Kidney (tissue), 14 donors: Measurements from ENCODE around the gene NHERF2. TPM values are rescaled to one million over a fixed set of nuclear protein-coding genes. Genes with fewer than 3 reads are reported as not detected.
A peak's percentile ranks its signal among the peaks of the same experiment; 100 is the strongest.
"Not testable (repeated sequence)": the region's sequence is repeated elsewhere in the genome, so short reads cannot be mapped to it uniquely, and the experiment has no call there.

Source experiments
- DNase-seq, 5 donors: peaks; one replicate each; pipeline ENCODE4 v3.0.0-alpha.2; 2013 to 2020
- FAIRE-seq: peaks from 2 replicates; lab custom pipeline; 2012; peaks lifted over from hg19 to GRCh38; lab: Jason Lieb, UNC
- H3K27ac ChIP-seq, 2 donors: one replicate each; pipeline ENCODE4 v1.7.0; 2013; ENCODE audit warnings: low read depth in 2 of 2, low read length in 2 of 2, inconsistent platforms in 1 of 2
- H3K27me3 ChIP-seq: one replicate; pipeline ENCODE4 v1.7.1; 2013; ENCODE audit warnings: low read length, inconsistent platforms; ENCODE audit not compliant: control insufficient read depth, insufficient read depth
- H3K36me3 ChIP-seq, 3 donors: one replicate each; pipeline versions ENCODE4 v1.7.0 to v1.7.1; 2013; ENCODE audit warnings: low read length in 3 of 3, control low read depth in 1 of 3, inconsistent platforms in 1 of 3; ENCODE audit not compliant: insufficient read depth in 3 of 3, control insufficient read depth in 2 of 3
- H3K4me1 ChIP-seq, 3 donors: one replicate each; pipeline versions ENCODE4 v1.7.0 to v1.7.1; 2013; ENCODE audit warnings: low read length in 3 of 3, inconsistent platforms in 1 of 3, low read depth in 1 of 3; ENCODE audit not compliant: control insufficient read depth in 2 of 3, insufficient read depth in 2 of 3
- H3K4me3 ChIP-seq, 3 donors: one replicate each; pipeline versions ENCODE4 v1.7.0 to v1.8.1; 2013; ENCODE audit warnings: low read length in 3 of 3, control low read depth in 1 of 3, inconsistent platforms in 1 of 3
- H3K9ac ChIP-seq, 3 donors: one replicate each; pipeline versions ENCODE4 v1.7.0 to v1.7.1; 2013; ENCODE audit warnings: low read length in 3 of 3, control low read depth in 1 of 3, inconsistent platforms in 1 of 3
- H3K9me3 ChIP-seq, 3 donors: one replicate each; pipeline versions ENCODE4 v1.7.0 to v1.7.1; 2013; ENCODE audit warnings: low read length in 3 of 3, control low read depth in 1 of 3, inconsistent platforms in 1 of 3; ENCODE audit not compliant: control insufficient read depth in 2 of 3, insufficient read depth in 1 of 3
- CTCF ChIP-seq: IDR thresholded peaks from 3 replicates; pipeline ENCODE4 v1.5.1; 2012; ENCODE audit warnings: mild to moderate bottlenecking, moderate library complexity, borderline replicate concordance; ENCODE audit not compliant: insufficient read depth; ENCODE audit errors: extremely low read depth
- intact Hi-C: fragments of 100-400 bp; cut with DNase I; formaldehyde crosslinking; loops from one replicate; pipeline ENCODE4 v1.11.1; 2022
- polyA plus RNA-seq: library from polyadenylated mRNA; stranded (reverse); fragments of 350-450 nt; fragmentation: Illumina TruSeq; extraction: RNeasy Lipid Tissue Mini Kit (QIAGEN cat#74804); gene quantifications from one replicate; pipeline ENCODE4 v1.2.3, GENCODE V29; 2014; ENCODE audit warnings: low read depth, low replicate concordance; ENCODE audit not compliant: insufficient read depth
- total RNA-seq: library from RNA; stranded (reverse); fragmentation: NEBNext Ultra II Directional; extraction: Animal tissue kit (Norgen Biotek cat#: 25700); gene quantifications from one replicate; pipeline ENCODE4 v1.2.1, GENCODE V29; 2021
- donor health status: control.
- donor health status: control.
- donor health status: control.
- donor health status: control.
- donor health status: control.
- donor health status: DM: yes; HTN: yes; CAD: no.
- donor health status: Normal renal cell carcinoma (clear cell type).

NHERF2 gene
- total and polyA plus RNA-seq, 2 donors from 2014 or later = 238 to 405 TPM

GRCh38 chr16:2009791-2010510 lies 16.8 kb upstream of the NHERF2 start, which contains the start of gene ZNF598:
ZNF598 (minus strand) TSS chr16:2009821.
- Histone ChIP-seq H3K36me3 (no peaks in the 10 kb centered on the region), H3K9ac (peak within 1 kb of the TSS; percentile 64 to 88 (median 80)), H3K27ac (peak within 1 kb of the TSS; percentile 85 to 87), H3K27me3 (no peaks in the 10 kb centered on the region), H3K4me3 (peak within 1 kb of the TSS; percentile 77 to 97 (median 78)), H3K9me3 (no peaks in the 10 kb centered on the region), H3K4me1 (peaks cover 3 to 29% (median 3%) of the 10 kb centered on the region in 3 donors)
- TF ChIP-seq CTCF = no peak
- peak; percentile 78 to 95 (median 91) for DNase-seq
- intact Hi-C loops = no loop called here
- FAIRE-seq = no peak

DNA sequence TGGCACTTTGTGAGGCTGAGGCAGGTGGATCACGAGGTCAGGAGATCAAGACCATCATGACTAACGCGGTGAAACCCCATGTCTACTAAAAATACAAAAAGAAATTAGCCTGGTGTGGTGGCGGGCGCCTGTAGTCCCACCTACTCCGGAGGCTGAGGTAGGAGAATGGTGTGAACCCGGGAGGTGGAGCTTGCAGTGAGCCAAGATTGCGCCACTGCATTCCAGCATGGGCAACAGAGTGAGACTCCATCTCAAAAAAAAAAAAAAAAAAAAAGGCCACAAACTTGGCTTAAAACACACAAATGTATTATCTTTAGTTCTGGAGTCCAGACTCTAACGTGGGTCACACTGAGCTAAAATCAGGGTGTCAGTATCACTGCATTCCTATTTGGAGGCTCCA lies 15.0 kb upstream of the NHERF2 start:
- FAIRE-seq, H3K27me3 ChIP-seq, H3K9ac ChIP-seq, H3K4me3 ChIP-seq, H3K9me3 ChIP-seq, H3K36me3 ChIP-seq, intact Hi-C loops, H3K27ac ChIP-seq, DNase-seq: not testable (repeated sequence)
- H3K4me1 ChIP-seq = peaks cover 3 to 25% (median 3%) of the 10 kb centered on the region in 3 donors

DNA sequence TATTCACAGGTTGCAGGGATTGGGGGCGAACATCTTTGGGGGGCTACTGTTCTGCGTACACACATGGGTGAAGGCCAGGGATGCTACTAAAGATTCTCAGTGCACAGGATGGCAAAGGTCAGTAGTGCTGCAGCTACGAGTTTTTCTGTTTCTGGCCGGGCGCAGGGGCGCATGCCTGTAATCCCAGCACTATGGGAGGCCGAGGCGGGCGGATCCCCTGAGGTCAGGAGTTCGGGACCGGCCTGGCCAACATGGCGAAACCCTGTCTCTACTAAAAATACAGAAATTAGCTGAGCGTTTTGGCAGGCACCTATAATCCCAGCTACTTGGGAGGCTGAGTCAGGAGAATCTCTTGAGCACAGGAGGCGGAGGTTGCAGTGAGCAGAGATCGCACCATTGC lies 13.2 kb upstream of the NHERF2 start:
- H3K4me1 ChIP-seq = peaks cover 1 to 11% (median 3%) of the 10 kb centered on the region in 3 donors
- H3K4me3 ChIP-seq = no peak overlapping the region
- H3K36me3 ChIP-seq = no peaks in the 10 kb centered on the region
- no peak for FAIRE-seq
- H3K27ac ChIP-seq = no peak overlapping the region
- intact Hi-C loops = no loop called here
- no peaks in the 10 kb centered on the region for H3K9me3 ChIP-seq
- TF ChIP-seq CTCF = no peak
- H3K9ac ChIP-seq = no peak overlapping the region
- no peak for DNase-seq
- H3K27me3 ChIP-seq = no peaks in the 10 kb centered on the region

- FAIRE-seq = no peak
- H3K36me3 ChIP-seq = no peaks in the 10 kb centered on the region
- no peaks in the 10 kb centered on the region for H3K9me3 ChIP-seq
- no peak for TF ChIP-seq CTCF
- H3K9ac ChIP-seq = no peak overlapping the region
- no peak overlapping the region for H3K4me3 ChIP-seq
- no peak for DNase-seq
- intact Hi-C loops = no loop called here
- H3K27me3 ChIP-seq = no peaks in the 10 kb centered on the region
- H3K27ac ChIP-seq = no peak overlapping the region
- peaks cover 0 to 7% (median 2%) of the 10 kb centered on the region in 3 donors for H3K4me1 ChIP-seq
These were observed 11.4 kb upstream of the NHERF2 start for GRCh38 chr16:2015117-2015946.
